ENCODE results near the gene TAGLN2.

TAGLN2 gene

DNA sequence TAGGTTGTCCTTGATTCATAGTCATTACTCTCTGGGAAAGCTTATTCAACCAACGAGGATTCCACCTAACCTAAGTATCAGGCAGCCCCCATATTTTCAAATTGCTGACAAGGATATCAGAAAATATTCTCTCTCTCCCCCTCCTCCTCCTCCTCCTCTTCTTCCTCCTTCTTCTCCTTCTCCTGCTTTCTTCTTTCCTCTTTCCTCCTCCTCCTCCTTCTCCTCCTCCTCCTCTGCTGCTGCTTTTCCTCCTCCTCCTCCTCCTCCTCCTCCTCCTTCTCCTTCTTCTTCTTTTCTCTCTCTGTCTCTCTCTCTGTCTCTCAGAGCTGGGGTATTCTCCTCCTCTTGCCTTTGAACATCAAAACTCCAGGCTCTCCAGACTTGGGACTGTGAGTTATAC is 22.6 kb upstream of the TAGLN2 start:
- DNase-seq = no peak

DNA sequence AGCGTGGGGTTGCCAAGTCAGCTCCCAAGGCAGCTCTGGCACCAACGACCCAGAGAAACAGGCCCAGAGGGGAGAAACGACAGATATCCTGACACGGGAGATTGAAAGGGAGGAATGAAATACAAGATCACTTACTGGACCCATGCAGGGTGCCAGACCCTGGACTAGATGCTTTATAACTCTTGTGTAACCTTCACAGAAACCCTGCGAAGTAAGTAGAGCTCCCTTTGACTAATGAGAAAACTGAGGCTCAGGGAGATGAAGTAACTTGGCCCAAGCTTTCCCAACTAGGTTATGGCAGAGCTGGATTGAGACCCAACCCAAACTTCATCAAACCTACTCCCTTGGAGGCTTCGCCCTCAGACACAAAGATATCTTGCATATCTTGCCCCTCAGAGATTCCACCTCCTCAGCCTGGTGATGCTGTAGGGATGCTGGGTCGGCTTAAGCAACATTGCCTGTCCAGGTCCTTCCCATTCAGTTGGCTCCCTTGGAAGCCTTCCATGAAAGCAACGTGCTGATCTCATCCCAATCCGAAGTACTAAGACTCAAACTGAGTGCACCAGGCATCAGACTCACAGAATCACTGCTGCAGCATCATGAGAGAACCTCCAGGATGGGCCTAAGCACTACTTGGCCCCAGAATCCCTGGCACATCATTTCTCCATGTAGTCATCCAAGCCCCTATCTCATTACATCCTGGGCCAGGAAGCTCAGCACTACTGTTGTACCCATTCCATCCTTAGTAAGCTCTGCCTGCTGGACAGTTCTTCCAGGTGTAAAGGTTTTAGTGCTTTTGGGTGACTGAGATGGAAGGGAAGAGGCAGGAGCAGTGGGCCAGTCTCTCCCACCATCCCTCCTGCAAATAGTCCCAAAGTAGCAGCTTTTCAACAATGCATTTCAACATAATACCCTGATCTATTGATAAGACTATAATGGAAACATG is 21.2 kb upstream of the TAGLN2 start:
- DNase-seq = no peak

DNA sequence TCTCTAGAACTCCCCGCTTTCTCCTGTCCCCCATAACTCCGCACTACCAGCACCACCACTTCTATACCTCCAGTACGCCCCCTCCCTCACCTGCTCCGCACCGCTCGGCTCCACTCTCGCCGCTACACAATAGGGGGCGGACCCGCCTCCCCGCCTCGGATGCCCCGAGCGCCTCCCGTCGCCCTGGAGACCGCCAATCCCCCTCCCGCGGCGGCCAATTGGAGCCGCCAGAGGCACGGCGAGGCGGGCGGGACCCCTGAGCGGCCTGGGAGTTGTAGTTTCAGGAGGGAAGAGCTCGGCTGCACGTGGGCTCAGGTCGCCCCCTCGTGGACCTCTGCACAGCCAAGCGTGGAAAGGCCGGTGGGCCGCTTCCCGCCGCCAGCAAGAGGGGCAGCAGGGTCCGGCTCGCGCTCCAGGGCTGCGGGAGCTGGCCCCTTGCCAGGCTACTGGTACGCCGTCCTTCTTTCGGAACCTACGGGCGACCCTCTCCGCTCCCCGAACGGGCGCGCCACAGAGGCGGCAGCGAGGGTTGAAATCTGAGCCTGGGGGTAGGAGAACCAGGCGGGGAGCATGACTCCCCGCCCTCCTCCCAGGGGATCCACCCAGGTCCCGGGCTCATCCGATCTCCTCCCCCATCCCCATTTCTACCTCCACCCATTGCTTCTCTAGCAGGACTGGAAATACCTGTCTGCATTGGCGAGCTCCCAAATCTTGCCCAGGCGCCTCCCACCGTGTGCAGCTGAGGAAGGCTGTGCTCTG is 20.4 kb upstream of the TAGLN2 start, which contains the start of gene IGSF9:
TSS of gene IGSF9 (minus strand) at position 131 of the 759 bp plus-strand sequence. CDS start 2,159 bp downstream, outside the sequence.
- DNase-seq = peak; percentile 84

DNA sequence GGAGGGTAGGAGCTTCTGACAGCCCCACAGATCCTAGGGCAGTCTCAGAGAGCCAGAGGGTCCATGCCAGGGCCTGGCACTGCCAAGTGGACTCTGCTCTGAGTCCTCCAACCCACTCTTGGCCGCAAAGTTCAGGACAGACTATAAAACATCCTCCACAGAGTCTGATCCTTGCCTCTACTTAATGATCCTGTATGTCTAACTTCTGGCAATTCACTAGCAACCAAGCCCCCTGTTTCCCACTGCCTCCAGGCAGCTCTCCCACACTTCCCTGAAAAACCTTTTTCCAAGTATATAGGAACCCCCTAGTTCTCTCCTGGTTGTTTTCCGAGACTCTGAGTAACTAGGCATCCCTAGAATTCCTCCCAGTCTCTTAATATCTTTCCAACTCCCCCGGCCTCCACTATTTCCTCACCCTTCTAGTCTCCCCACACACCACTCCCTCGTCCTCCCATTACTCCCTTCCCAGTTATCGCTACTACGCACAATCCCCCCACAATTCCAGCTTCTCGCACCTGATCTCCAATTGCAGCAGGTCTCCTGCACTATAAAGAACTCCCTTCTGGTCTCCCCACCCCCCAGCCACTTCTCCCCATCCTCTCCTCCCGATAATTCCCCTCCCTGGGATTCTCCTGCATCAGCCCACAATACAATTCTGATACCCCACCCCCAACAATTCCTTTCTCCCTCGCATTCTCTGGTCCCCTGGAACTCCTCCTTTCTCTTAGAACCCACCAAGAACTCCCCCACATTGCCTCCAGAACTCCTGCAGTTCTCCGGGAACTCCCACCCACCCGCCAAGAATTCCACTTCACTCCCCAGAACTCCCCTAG is 19.5 kb upstream of the TAGLN2 start:
- DNase-seq = no peak

DNA sequence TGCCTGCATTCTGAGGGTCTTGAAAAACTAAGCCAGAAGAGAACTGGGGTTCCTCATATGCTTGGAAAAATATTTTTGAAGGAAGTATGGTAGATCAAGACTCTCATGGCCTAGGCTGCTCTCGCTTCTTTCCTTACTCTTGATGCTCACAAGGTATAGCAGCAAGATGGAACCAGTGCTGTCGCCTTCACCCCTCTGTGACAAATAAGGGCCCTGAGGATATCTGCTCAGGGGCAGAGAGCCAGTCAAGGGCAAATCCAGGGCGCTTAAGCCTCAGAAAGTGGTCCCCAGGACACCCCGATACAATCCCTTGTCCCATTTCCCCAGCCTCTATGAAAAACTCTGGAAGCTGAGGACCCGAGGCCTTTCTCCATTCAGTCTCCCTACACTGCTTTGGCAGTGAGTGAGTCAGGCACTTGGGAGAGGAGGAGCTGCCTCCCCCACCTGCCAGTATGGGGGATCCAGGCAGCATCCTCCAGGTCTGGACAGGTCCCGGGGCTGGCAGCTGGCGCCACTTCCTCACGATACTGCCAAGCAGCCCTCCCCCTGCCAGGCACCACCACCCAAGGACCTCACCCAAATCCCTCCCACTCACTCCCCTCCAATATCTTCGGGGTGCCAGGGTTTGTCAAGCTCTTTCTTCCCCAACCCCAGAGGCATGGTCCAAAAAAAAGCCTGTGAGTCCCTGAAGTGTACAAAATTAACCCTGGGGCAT is 18.8 kb upstream of the TAGLN2 start:
- DNase-seq = no peak

- DNase-seq = no peak
Observed at GRCh38 chr1:159943278-159943640, 18.0 kb upstream of the TAGLN2 start.

- no peak for DNase-seq
Observed at GRCh38 chr1:159942632-159943277, 17.4 kb upstream of the TAGLN2 start.

DNA sequence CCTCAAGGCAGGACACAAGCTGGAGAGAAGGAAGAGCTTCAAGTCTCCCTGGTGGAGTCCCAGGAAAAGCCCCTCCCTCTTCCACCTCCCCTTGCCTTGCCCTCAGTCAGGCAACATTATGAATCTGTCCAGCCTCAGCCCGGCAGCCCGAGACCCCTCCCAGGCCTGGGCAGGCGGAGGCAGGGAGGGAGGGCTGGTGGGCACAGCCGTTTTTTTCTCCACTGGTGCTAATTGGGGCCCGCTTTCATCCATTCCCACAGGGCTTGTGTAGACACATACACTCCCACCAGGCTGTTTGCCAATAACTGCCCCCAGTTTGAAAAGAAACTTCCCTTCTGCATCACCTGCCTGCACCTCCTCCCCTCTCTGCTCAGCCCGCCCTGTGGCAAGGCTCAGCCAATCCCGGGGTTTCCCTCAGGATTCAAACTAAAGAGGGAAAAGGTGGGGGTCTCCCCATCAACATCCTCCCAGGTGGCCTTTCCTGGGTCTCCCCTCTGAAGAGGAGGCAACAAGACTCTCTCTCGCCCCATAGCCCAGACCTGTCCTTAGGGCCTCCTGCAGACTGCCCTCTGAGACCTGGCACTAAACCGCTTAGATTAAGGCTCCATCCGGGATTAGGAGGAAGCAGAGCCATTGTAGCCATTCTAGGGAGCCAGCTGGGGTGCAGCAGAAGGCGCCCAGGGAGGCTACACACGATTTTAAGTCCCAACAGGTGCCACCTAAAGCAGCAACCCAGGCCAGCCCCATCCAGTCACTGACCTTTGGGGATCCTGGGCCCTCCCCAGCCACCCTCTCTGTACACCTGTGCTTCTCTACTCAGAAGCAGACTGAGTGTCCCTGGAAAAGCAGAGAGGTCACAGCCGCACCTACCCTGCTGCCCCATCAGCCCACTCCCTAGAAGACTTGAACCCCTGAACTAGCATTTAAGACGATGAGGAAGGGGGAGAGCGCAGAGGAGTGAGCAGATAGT is 16.6 kb upstream of the TAGLN2 start:
- no peak for DNase-seq

DNA sequence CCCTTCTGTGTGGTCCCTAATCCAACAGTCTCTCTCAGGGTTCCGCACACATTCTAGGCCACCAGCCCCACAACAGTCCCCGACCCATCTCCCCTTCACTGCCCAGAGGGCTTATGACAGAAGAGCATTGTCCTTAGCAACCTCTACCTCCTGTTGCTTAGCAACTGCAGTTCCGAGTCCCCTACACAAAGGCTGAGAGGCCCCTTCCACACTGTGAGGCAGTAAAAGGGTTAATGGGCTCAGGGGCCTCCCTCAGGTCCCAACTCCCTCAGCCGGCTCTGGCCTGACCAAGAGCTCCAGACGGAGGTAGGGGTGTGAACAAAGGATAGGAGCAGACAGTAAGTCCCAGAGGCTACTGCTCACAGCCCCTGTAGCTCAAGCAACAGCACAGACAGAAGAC is 15.8 kb upstream of the TAGLN2 start:
- DNase-seq = no peak

- DNase-seq = no peak
Observed at GRCh38 chr1:159940006-159940620, 14.8 kb upstream of the TAGLN2 start.

GRCh38 chr1:159939678-159940002 is 14.3 kb upstream of the TAGLN2 start:
- DNase-seq = no peak

DNA sequence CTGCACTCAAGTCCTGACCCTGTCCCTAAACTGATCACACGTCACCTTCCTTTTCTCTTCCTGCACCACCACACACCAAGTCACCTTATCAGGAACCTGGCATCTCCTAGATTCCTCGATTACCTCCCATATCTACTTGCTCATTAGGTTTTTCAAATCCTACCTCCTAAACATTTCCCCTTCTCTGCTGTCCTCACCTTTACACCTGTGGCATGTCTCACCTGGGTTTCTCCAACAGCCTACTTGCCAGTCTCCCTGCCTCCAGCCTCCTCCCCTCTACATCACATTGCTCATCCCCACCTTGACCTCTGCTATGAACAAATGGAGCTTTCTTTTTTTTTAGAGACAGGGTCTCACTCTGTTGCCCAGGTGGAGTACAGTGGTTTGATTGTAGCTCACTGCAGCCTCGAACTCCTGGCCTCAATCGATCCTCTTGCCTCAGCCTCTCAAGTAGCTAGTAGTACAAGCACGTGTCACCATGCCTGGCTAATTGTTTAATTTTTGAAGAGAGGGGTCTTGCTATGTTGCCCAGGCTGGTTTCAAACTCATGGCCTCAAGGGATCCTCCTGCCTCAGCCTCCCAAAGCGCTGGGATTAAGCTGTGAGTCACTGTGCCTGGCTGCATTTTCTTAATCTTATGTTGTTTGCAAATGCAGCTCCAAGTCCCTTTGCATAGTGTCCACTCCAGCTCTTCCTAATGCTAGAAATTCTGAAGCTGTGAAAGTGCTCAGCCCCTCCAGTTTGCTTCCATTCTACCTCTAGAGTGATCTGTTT is 13.8 kb upstream of the TAGLN2 start:
- DNase-seq = no peak

DNA sequence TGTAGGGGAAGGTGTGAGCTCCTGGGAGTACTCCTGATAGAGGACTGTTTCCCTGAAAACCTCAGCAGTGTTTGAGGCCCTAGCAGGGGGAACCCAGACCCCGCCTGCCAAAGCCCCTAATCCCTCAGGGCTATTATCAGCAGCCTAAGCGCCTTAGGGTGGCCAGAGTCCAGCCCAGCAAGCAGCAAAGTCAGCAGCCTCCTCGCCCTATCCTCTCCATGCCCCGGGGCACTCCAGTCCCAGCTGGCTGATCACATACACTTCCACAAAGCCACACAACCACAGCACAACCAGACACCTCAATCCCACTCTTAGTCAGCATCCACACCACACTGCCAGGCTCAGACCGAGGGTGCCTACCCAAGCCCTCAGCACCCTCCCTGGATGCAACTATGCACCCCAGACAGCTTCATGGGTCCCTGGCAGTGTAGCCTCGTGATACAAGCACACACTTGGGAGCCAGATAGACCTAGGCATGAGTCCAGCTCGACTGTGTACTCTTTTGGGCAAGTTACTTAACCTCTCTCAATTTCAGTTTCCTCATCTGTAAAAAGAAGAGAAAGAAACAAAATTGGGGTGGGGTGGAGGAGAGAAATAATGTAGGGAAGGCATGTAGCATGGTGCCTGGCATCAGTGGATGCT is 13.0 kb upstream of the TAGLN2 start:
- no peak for DNase-seq

DNA sequence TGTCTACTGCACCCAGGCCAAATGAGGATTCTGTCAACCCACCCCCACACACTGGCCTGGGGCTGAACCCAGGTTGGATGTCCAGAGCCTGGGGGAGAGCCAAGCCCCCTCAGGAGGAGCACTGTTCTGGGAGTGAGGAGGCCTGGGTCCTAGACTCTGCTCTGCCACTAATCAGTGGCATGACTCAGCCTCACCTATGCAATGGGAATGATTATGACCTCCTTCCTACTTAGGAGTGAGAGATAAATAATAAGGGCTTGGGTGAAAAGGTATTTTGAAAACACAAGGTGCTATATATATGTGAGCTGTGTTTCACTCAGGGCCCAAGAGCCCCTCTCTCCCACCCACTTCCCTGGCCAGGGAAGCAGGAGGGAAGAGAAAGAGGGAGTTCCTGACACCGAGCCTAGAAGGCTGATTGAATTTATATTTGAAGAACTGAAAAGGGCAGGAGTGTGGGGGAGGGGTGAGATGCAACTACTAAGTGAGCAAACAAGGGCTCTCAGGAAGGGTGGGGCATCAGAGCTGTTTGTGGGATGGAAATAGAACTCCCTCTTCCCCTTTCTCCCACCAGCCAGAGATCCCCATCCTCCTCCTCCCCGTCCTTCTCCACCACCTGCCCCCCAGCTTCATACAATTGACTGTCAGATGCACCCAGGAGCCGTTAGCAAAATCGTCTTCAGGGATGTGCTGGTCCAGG is 11.9 kb upstream of the TAGLN2 start:
- DNase-seq = no peak

GRCh38 chr1:159936273-159936904 is 11.1 kb upstream of the TAGLN2 start:
- DNase-seq = peak; percentile 82

DNA sequence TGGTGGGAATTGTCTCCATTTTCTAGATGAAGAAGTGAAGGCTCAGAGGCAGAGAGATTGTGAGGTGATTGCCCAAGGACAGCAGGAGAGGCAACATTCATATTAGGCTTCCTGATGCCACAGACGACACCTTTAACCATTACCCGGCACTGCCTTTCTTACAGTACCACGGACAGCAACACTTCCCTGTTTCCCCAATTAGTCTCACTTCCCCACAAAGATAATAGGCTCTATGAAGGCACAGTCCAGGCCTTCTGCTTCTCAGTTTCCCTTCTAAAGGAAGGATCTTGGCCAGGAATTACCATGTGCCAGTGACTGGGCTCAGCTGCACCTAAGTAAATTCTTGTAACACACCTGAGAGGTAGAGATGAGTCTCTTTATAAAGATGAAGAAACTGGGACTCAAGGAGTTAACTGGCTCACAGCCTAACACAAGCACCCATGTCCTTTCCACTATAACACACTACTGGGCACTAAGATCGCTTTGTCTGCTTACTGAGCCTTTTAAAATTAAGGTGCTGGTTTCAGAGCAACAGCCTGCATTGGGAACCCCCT is 10.5 kb upstream of the TAGLN2 start:
- no peak for DNase-seq

- no peak for DNase-seq
Observed at GRCh38 chr1:159935305-159935704, 10.0 kb upstream of the TAGLN2 start.
